Esophagus muscularis mucosa (tissue), 3 donors: Measurements from ENCODE around the gene ARHGEF12.

Experiments
- POLR2AphosphoS5 ChIP-seq, 2 donors: sonication (generic); formaldehyde crosslinking; IDR thresholded peaks; one replicate each; pipeline ENCODE4 v1.6.1; 2017; ENCODE audit warnings: antibody characterized with exemption in 2 of 2
- TF ChIP-seq, protein P1 (sequence below), 3 experiments: fragments of 200-600 bp in 2 of 3; fragments of 450-650 bp in 1 of 3; sonication (generic) in 2 of 3; IDR thresholded peaks; one replicate each; pipeline ENCODE4 v1.5.1; 2017 to 2019; ENCODE audit warnings: antibody characterized with exemption in 3 of 3, mild to moderate bottlenecking in 2 of 3, moderate library complexity in 1 of 3

DNA sequence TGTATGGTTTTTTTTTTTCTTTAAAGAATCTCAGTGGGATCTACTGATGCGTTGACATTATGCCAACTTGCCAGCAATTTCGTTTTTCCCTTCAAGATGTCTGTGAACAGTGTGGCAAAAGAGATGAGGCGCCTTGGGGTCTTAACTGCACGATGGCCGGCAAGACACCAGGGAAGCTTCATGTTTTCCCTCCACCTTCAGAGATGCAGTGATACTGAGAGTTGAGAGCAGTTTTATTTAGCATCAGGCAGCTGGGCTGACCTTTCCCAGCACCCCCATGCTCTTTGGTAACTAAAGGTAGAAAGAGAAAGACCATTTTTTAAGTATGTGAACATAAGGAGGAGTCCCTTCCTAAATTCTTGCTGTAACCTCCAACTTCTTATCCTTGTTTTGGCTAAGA lies 163.6 kb downstream of the ARHGEF12 start:
- TF ChIP-seq POLR2AphosphoS5 (IDR thresholded peaks at IDR 0.05), result no peak
- TF ChIP-seq, protein P1, sequence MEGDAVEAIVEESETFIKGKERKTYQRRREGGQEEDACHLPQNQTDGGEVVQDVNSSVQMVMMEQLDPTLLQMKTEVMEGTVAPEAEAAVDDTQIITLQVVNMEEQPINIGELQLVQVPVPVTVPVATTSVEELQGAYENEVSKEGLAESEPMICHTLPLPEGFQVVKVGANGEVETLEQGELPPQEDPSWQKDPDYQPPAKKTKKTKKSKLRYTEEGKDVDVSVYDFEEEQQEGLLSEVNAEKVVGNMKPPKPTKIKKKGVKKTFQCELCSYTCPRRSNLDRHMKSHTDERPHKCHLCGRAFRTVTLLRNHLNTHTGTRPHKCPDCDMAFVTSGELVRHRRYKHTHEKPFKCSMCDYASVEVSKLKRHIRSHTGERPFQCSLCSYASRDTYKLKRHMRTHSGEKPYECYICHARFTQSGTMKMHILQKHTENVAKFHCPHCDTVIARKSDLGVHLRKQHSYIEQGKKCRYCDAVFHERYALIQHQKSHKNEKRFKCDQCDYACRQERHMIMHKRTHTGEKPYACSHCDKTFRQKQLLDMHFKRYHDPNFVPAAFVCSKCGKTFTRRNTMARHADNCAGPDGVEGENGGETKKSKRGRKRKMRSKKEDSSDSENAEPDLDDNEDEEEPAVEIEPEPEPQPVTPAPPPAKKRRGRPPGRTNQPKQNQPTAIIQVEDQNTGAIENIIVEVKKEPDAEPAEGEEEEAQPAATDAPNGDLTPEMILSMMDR (IDR thresholded peaks at IDR 0.05), result no peak
